ENCODE data around the gene FNDC3B.

Gene FNDC3B

GRCh38 chr3:172145031-172145686 is 105.8 kb downstream of the FNDC3B start:
- Mint-ChIP-seq H3K9me3 (no peaks in the 10 kb centered on the region), H3K36me3 (peaks cover 4% of the 10 kb centered on the region), H3K27me3 (no peaks in the 10 kb centered on the region), H3K4me3 (no peak overlapping the region), H3K4me1 (peaks cover 70% of the 10 kb centered on the region), H3K27ac (no peak overlapping the region)

- no peak overlapping the region for H3K4me3 Mint-ChIP-seq
- no peaks in the 10 kb centered on the region for H3K27me3 Mint-ChIP-seq
- H3K9me3 Mint-ChIP-seq: no peaks in the 10 kb centered on the region
- no peak overlapping the region for H3K27ac Mint-ChIP-seq
- H3K36me3 Mint-ChIP-seq: peaks cover 3% of the 10 kb centered on the region
- H3K4me1 Mint-ChIP-seq: peaks cover 65% of the 10 kb centered on the region
Measured at GRCh38 chr3:172146349-172146748, 107.0 kb downstream of the FNDC3B start.

DNA sequence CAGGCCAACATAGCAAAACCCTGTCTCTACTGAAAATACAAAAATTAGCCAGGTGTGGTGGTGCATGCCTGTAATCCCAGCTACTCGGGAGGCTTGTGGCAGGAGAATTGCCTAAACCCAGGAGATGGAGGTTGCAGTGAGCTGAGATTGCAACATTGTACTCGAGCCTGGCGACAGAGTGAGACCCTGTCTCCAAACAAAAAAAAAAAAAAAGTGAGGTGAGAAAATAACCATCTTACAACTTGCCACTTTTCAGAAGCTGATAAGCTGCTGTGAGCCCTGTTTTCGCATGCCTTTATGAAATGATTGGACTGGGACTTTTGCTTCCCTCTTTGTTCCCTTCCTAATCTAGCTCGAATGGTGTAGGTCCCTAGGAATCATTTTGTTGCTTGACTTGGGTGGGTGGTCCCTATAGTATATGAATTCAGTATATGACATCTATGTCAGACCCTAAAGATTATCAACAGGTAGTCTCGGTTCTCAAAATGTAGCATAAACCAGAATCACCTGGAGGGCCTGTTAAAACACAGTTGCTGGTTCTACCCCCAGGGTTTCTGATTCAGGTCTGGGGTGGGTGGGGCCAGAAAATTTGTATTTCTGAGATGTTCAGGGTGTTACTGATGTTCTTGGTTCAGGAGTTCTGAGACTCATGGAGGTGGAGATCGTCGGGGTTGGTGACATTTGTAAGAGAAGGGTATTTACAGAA is 107.9 kb downstream of the FNDC3B start:
- Mint-ChIP-seq H3K27ac (no peak overlapping the region), H3K4me3 (no peak overlapping the region), H3K27me3 (no peaks in the 10 kb centered on the region), H3K9me3 (no peaks in the 10 kb centered on the region), H3K36me3 (peaks cover 3% of the 10 kb centered on the region), H3K4me1 (peaks cover 63% of the 10 kb centered on the region)

GRCh38 chr3:172148241-172148640 is 108.9 kb downstream of the FNDC3B start:
- H3K4me1 Mint-ChIP-seq: peaks cover 67% of the 10 kb centered on the region
- H3K27me3 Mint-ChIP-seq: no peaks in the 10 kb centered on the region
- H3K27ac Mint-ChIP-seq: peak overlapping the region; percentile 47
- H3K36me3 Mint-ChIP-seq: peaks cover 3% of the 10 kb centered on the region
- H3K4me3 Mint-ChIP-seq: no peak overlapping the region
- no peaks in the 10 kb centered on the region for H3K9me3 Mint-ChIP-seq

- Mint-ChIP-seq H3K27ac (no peak overlapping the region), H3K9me3 (no peaks in the 10 kb centered on the region), H3K36me3 (peaks cover 3% of the 10 kb centered on the region), H3K4me3 (no peak overlapping the region), H3K4me1 (peaks cover 70% of the 10 kb centered on the region), H3K27me3 (no peaks in the 10 kb centered on the region)
Measured at GRCh38 chr3:172148702-172149565, 109.6 kb downstream of the FNDC3B start.

DNA sequence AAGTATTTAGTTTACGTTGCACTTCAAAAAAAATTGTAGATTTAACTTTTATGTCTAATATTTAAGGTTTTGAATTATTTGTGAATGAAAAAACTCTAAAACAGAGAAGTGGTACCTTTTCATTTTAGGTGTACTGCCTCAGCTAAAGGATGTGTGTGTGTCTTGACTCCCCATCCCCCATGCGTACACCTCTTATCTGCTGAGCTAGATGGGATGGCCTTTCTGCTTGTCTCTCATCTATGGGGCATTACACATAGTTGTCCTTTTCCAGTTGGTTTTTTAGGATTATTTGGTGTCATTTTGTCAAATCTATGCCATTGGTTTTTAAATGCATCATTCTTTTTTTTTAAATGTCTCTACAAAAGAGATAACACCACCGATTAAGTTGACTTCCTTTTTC is 110.9 kb downstream of the FNDC3B start:
- Mint-ChIP-seq H3K4me1 (peaks cover 64% of the 10 kb centered on the region), H3K27me3 (no peaks in the 10 kb centered on the region), H3K4me3 (no peak overlapping the region), H3K36me3 (no peaks in the 10 kb centered on the region), H3K27ac (no peak overlapping the region), H3K9me3 (no peaks in the 10 kb centered on the region)

- peaks cover 66% of the 10 kb centered on the region for H3K4me1 Mint-ChIP-seq
- H3K9me3 Mint-ChIP-seq: no peaks in the 10 kb centered on the region
- H3K36me3 Mint-ChIP-seq: peaks cover 2% of the 10 kb centered on the region
- H3K27ac Mint-ChIP-seq: no peak overlapping the region
- no peaks in the 10 kb centered on the region for H3K27me3 Mint-ChIP-seq
- no peak overlapping the region for H3K4me3 Mint-ChIP-seq
Measured at GRCh38 chr3:172150913-172151650, 111.7 kb downstream of the FNDC3B start.

DNA sequence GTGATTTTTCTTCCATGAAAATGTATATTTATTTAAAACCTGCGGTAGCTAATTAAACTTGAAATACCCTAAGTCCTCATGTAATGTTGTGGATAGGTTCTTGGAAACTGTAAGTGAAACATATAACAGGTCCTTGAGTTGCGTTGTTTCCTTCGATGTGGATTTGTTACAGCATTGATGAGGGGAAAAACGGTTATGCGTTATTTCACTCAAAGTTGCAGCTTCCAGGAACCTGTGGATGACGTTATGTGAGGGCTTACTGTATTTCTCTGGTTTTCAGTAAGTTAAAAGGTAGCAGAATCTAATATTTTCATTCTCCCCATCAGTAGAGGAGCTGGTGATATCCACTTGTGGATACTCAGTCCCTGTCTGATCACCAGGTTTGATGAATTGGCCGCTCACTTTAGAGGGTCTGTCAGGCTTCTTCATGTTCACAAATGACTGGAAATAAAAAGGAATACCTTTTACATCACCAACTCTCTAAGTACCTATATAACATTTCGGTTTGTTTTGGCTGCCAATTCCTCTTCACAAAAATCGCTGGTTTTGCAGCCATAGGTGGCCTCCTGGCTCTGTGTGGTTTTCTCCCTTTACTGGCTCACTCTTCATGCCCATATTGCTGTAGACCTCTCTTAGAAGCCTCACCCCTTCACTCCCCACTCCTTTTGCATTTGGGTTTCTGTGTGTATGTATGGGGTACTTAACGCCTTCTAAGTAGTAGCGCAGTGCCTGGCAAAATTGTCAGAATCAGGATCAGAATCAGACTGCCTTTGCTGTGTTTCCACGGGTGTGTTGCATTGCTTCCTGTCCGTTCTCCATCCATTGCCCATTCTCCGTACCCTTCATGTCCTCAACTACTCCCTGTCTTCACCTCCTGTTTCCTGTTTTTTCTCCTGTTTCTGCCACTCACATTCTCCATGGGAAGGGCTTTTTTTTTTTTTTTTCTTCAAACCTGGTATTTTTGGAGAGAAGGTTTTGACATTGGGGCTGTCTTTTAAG is 112.6 kb downstream of the FNDC3B start:
- H3K36me3 Mint-ChIP-seq: peaks cover 6% of the 10 kb centered on the region
- H3K27ac Mint-ChIP-seq: no peak overlapping the region
- H3K27me3 Mint-ChIP-seq: no peaks in the 10 kb centered on the region
- H3K4me3 Mint-ChIP-seq: no peak overlapping the region
- peaks cover 58% of the 10 kb centered on the region for H3K4me1 Mint-ChIP-seq
- H3K9me3 Mint-ChIP-seq: no peaks in the 10 kb centered on the region

DNA sequence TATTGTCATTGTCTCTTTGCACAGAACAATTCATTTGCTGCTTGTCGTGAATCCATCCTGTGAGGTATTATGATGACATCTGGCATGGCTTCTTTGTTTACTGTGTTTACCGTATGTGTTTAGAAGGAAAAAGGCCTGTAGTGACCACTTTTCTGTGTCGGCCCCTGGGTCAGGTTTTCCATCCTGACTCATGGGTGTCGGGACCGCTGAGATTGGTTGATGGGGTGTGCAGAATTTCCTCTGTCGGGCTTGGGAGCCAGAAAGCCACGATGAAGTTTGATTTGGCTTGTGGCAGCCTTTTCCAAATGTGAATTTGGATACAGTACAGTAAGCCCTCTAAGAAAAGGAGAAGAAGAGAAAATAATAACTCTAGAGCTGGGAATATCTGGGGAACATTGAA is 113.5 kb downstream of the FNDC3B start:
- H3K27ac Mint-ChIP-seq: no peak overlapping the region
- no peaks in the 10 kb centered on the region for H3K9me3 Mint-ChIP-seq
- H3K4me3 Mint-ChIP-seq: peak overlapping the region; percentile 56
- no peaks in the 10 kb centered on the region for H3K27me3 Mint-ChIP-seq
- peaks cover 57% of the 10 kb centered on the region for H3K4me1 Mint-ChIP-seq
- peaks cover 8% of the 10 kb centered on the region for H3K36me3 Mint-ChIP-seq

DNA sequence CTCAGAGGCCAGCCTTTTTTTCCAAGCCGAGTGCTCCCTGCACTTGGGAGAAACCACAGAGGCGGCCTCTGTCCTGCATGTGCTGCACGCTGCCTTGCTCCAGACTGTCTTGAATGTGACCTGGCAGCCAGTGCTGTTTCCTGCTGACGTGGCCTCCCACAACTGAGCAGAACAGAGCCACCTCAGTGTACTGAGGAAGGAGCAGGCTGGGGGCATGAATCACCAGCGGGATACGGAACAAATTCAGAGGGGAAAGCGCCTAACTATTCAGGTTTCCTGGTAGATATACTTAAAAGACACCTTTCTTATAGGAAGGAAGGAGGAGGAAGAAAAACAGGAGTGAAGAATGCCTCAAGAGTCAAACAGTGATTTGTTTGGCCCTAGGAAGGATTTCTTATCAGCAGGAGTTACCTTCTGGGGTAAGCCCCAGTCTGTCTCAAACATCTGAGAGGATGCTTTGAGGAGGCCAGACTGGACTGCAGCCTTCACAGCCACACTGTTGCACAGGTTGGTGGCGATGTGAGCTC is 114.0 kb downstream of the FNDC3B start:
- Mint-ChIP-seq H3K27ac (peak overlapping the region; percentile 25), H3K9me3 (peaks cover 4% of the 10 kb centered on the region), H3K4me1 (peaks cover 55% of the 10 kb centered on the region), H3K36me3 (peaks cover 10% of the 10 kb centered on the region), H3K4me3 (peak overlapping the region; percentile 56), H3K27me3 (no peaks in the 10 kb centered on the region)

GRCh38 chr3:172154768-172155664 is 115.6 kb downstream of the FNDC3B start:
- Mint-ChIP-seq H3K4me1 (peaks cover 54% of the 10 kb centered on the region), H3K36me3 (peaks cover 11% of the 10 kb centered on the region), H3K27me3 (no peaks in the 10 kb centered on the region), H3K9me3 (peaks cover 5% of the 10 kb centered on the region), H3K27ac (no peak overlapping the region), H3K4me3 (no peak overlapping the region)

DNA sequence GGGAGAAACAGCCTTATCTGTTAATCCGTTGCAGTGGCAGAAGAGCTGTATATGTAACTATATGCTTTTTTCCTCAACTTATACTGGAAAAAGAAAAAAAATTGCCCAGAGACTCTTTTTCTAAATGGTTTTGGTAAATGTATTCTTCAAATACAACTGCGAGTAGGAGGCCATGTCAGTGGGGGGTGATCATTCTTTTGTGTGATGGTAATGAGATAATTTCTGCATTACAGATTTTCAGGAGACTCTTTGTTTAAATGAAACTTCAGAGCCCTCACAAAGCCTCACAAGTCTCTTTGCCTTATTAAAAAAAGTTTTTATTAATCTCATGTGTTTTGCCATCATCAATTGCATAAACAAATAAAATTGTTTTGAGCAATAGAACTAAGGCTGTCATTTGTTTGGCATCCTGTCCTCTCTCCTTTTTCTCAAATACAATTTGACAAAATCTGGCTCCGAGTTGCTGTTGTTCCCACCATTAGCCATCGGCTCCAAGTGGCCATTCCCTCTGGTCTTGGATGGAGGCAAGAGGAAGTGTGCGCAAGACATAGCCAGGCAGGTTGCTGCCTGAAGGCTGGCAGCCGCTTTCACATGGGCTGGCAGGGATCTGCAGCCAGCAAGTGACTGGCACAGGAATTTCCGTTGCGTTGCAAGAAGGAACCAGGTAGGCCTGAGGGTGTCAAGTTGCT is 116.7 kb downstream of the FNDC3B start:
- peaks cover 5% of the 10 kb centered on the region for H3K9me3 Mint-ChIP-seq
- peaks cover 57% of the 10 kb centered on the region for H3K4me1 Mint-ChIP-seq
- H3K27ac Mint-ChIP-seq: no peak overlapping the region
- no peak overlapping the region for H3K4me3 Mint-ChIP-seq
- H3K36me3 Mint-ChIP-seq: peaks cover 11% of the 10 kb centered on the region
- H3K27me3 Mint-ChIP-seq: no peaks in the 10 kb centered on the region

- no peaks in the 10 kb centered on the region for H3K27me3 Mint-ChIP-seq
- peaks cover 5% of the 10 kb centered on the region for H3K9me3 Mint-ChIP-seq
- H3K27ac Mint-ChIP-seq: no peak overlapping the region
- no peak overlapping the region for H3K4me3 Mint-ChIP-seq
- peaks cover 52% of the 10 kb centered on the region for H3K4me1 Mint-ChIP-seq
- peaks cover 11% of the 10 kb centered on the region for H3K36me3 Mint-ChIP-seq
Measured at GRCh38 chr3:172156586-172156955, 117.2 kb downstream of the FNDC3B start.
